ENCODE measurements around the gene AFF3. TPM values are rescaled to one million over a fixed set of nuclear protein-coding genes. Genes with fewer than 3 reads are reported as not detected.

AFF3 gene
- total RNA-seq, 3 donors from 2014 or later = 2.1 to 2.6 (median 2.2) TPM

DNA sequence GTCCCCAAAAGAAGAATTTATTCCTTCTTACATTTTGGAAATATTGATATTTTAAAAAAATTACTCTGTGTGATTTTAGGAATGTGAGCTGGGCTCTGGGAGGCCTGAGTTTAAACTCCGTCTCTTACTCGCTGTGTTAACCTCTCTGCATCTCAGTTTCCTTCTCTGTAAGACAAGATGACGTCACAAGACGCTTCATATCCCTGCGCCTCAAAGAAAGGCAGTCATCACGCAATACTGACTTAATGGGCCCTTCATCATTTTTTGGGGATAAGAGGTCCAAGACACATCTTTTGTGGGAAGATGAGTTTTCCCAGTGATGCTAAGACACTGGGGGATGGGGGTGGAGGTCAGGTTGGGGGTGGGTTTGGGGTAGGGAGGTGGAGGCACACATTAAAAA is 320.4 kb downstream of the AFF3 start:
- H3K36me3 Mint-ChIP-seq (ENCODE audit: insufficient read depth) = no peaks in the 10 kb centered on the region
- no peak for DNase-seq
- H3K27me3 Mint-ChIP-seq (ENCODE audit: low read depth) = no peaks in the 10 kb centered on the region
- no peak for ATAC-seq
- H3K4me1 Mint-ChIP-seq (ENCODE audit: low read depth) = peaks cover under 1% of the 10 kb centered on the region
- no peak overlapping the region for H3K4me3 Mint-ChIP-seq
- H3K9me3 Mint-ChIP-seq = no peaks in the 10 kb centered on the region

DNA sequence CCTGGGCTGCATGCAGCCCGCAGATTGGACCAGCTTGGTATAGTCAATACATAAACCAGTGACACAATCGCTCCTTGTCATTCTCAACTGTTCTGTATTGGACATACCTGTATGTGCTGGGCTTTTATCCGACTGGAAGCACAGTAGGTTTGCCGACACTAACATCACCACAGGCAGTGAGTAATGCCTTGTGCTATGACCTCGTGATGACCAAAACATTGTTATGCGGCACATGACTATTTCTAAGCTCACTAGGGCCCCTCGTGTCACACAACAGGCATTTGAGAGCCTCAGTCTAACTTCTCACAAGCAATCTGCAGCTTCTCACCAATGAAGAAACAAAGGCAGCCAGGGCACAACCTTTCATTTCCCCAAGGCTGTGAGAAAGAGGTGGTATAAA is 320.8 kb downstream of the AFF3 start:
- no peak for DNase-seq
- Mint-ChIP-seq H3K4me3 (no peak overlapping the region), H3K27me3 (ENCODE audit: low read depth) (no peaks in the 10 kb centered on the region), H3K4me1 (ENCODE audit: low read depth) (no peaks in the 10 kb centered on the region), H3K9me3 (no peaks in the 10 kb centered on the region), H3K36me3 (ENCODE audit: insufficient read depth) (no peaks in the 10 kb centered on the region)
- ATAC-seq = no peak

DNA sequence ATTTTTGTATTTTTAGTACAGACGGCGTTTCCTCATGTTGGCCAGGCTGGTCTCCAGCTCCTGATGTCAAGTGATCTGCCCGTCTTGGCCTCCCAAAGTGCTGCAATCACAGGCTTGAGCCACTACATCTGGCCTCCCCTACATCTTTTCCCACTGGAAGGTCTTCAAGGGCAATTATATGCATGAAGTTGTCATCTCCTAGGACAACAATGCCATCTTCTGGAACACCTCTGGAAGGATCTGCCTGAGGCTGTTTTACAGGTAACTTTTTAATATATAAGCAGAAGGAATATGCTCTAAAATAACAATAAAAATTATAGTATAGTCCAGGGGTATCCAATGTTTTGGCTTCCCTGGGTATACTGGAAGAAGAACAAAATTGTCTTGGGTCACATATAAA is 321.4 kb downstream of the AFF3 start:
- no peak overlapping the region for H3K4me3 Mint-ChIP-seq

DNA sequence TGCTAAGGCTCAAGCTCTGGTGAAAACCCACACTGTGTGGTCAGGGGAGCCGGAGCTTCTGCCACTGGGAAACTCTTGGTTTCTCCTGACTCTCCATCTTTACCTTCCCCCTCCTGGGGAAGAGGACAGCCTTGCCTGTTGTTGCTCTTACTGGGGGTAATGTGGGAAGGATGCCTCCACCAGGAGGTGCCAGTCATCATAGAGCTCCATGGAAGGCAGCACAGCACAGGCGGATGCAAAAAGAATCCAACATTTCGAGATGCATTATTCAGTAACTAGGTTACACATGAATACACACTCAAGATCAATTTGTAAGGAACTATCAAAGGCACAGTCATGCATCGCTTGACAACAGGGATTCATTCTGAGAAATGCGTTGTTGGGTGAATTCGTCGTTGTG is 322.6 kb downstream of the AFF3 start:
- peaks cover 6% of the 10 kb centered on the region for H3K9me3 Mint-ChIP-seq
- H3K27me3 Mint-ChIP-seq (ENCODE audit: low read depth) = no peaks in the 10 kb centered on the region
- H3K4me3 Mint-ChIP-seq = no peak overlapping the region
- DNase-seq (no peak), ATAC-seq (no peak)
- no peaks in the 10 kb centered on the region for H3K4me1 Mint-ChIP-seq (ENCODE audit: low read depth)
- no peaks in the 10 kb centered on the region for H3K36me3 Mint-ChIP-seq (ENCODE audit: insufficient read depth)

More for the DNA sequence above, 321.4 kb downstream of the AFF3 start:
- DNase-seq (no peak), ATAC-seq (no peak)
- Mint-ChIP-seq H3K27me3 (ENCODE audit: low read depth) (no peaks in the 10 kb centered on the region), H3K9me3 (peaks cover 2% of the 10 kb centered on the region), H3K36me3 (ENCODE audit: insufficient read depth) (no peaks in the 10 kb centered on the region), H3K4me1 (ENCODE audit: low read depth) (no peaks in the 10 kb centered on the region)

DNA sequence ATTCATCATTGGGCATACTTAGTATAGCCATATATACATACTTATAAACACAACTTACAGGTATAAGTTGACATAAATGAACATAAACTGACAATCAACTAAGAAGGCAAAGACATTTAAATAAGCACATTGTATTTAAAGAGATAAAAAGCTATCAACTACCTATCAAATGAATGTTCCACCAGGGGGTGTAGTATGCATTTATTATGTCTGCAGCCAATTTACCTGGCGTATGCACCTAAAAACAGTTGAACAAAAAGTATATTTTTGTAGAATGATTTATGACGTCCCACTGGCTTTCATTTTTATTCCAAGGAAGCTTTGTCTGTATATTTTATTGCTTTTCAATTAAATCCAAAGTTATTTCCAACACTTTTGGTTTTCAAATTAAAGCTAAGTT is 323.5 kb downstream of the AFF3 start:
- Mint-ChIP-seq H3K4me3 (no peak overlapping the region), H3K4me1 (ENCODE audit: low read depth) (no peaks in the 10 kb centered on the region), H3K36me3 (ENCODE audit: insufficient read depth) (no peaks in the 10 kb centered on the region), H3K27me3 (ENCODE audit: low read depth) (no peaks in the 10 kb centered on the region), H3K9me3 (peaks cover 6% of the 10 kb centered on the region)
- DNase-seq (no peak), ATAC-seq (no peak)

DNA sequence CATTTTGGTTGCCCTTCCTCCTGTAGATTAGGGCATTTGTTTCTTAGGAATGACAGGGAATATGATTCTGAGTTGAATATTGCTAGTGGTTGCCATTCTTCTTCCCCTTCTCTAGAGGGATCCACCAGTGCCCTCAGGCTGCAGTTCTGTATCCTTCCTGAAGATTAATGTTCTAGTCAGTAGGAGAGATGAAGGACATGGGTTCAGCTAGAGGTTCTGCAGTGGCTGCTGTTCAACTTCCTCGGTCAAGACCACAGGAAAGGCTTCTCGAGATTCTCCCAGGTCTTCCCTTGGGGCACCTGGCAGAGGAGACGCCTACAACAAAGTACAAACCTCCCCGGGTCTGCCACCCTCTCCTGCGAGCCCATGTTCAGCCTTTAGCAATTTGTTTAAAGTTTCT is 325.5 kb downstream of the AFF3 start:
- ATAC-seq (no peak), DNase-seq (no peak)
- H3K27me3 Mint-ChIP-seq (ENCODE audit: low read depth) = no peaks in the 10 kb centered on the region
- H3K4me1 Mint-ChIP-seq (ENCODE audit: low read depth) = no peaks in the 10 kb centered on the region
- no peak overlapping the region for H3K4me3 Mint-ChIP-seq
- H3K9me3 Mint-ChIP-seq = peaks cover 6% of the 10 kb centered on the region
- H3K36me3 Mint-ChIP-seq (ENCODE audit: insufficient read depth) = no peaks in the 10 kb centered on the region

DNA sequence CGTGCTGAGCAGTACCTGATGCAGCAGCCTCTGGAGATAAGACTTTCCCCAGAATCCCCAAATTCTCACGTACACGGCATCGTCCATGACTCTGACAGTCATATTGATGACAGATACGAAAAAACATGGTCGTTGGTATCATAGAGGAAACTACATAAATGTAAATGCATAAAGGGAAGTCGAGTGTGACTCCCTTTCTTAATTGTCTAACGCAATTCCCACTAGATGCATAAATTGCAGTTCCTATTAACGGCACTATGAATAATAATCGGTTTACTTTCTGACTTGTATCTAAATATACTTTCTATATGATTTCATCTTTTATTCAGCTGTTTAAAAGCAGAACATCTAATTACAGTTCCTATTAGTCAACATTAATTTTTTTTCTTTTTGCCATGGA is 330.0 kb downstream of the AFF3 start:
- Mint-ChIP-seq H3K4me1 (ENCODE audit: low read depth) (no peaks in the 10 kb centered on the region), H3K36me3 (ENCODE audit: insufficient read depth) (no peaks in the 10 kb centered on the region), H3K4me3 (no peak overlapping the region), H3K9me3 (peaks cover 6% of the 10 kb centered on the region), H3K27me3 (ENCODE audit: low read depth) (peaks cover 2% of the 10 kb centered on the region)
- no peak for ATAC-seq
- DNase-seq = no peak

DNA sequence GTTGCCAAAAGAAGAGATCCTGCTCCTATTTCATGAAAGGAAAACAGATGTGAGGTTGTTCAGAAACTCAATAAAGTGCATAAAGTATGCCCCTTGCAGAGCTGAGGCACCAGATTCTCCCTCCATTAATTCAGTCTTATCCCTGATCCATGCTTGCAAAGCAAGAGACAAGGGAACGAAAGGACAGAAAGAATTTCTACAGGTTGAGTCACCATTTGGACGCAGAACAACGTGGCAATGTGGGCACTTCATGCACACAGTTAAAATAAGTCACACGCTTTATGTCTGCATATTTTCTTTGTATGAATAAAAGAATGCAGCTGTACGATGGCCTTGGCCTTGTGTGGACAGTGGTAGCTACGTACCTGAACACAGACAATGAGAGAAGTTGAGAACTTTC is 330.8 kb downstream of the AFF3 start:
- no peak for DNase-seq
- no peak for ATAC-seq
- Mint-ChIP-seq H3K27me3 (ENCODE audit: low read depth) (peaks cover 2% of the 10 kb centered on the region), H3K4me1 (ENCODE audit: low read depth) (no peaks in the 10 kb centered on the region), H3K36me3 (ENCODE audit: insufficient read depth) (no peaks in the 10 kb centered on the region), H3K4me3 (no peak overlapping the region), H3K9me3 (peaks cover 6% of the 10 kb centered on the region)

DNA sequence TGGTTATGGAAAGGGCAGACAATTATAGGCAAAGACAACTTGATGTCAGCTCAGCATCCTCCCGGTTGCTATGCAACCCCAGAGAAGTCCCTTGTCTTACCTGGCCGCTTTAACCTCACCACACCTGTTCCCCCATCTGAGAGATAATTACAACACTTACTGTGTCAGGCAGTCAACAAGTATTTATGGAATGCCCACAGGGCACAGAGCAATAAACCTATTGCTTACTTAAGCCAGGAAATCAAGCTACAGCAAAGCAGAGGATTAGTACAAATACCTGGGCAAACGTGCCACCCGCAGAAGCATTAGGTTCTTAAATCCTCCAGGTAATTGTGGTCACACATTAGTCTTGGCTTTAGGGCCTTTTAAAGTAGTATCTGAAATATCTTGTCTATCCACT is 332.2 kb downstream of the AFF3 start:
- Mint-ChIP-seq H3K27me3 (ENCODE audit: low read depth) (peaks cover 2% of the 10 kb centered on the region), H3K9me3 (no peaks in the 10 kb centered on the region), H3K36me3 (ENCODE audit: insufficient read depth) (no peaks in the 10 kb centered on the region), H3K4me1 (ENCODE audit: low read depth) (no peaks in the 10 kb centered on the region), H3K4me3 (no peak overlapping the region)
- DNase-seq (no peak), ATAC-seq (no peak)

DNA sequence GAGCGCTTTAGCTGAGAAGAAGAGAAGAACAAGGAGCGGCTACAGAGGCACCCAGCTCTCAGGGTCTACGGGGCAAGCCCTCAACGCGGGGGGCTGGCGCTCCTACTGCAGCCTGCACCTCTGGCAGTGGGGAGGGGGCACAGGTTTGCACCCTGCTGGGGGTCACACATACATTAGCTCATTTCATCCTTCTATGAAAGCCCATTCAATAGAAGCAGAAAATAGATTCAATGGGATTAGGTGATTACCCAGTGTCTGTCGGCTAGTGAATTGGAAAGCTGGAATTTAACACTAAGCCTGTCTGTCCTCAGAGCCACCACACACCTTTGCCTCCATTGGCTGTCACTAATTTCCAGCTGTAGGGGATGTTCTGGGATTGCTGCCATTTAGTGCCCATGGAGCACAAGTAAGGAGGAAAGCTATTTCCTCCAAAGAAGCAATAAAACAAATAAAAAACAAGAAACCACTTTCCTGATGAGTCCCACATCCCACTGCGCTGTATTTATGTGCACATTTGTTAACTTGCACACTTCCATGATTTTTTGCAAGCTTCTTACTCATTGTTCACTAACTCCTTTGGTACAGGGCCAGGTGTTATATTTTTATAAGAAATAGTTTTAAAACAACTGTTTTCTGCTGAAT is 333.0 kb downstream of the AFF3 start:
- H3K4me3 Mint-ChIP-seq = no peak overlapping the region
- peaks cover 2% of the 10 kb centered on the region for H3K27me3 Mint-ChIP-seq (ENCODE audit: low read depth)
- H3K36me3 Mint-ChIP-seq (ENCODE audit: insufficient read depth) = no peaks in the 10 kb centered on the region
- DNase-seq = no peak
- no peaks in the 10 kb centered on the region for H3K9me3 Mint-ChIP-seq
- no peak for ATAC-seq
- H3K4me1 Mint-ChIP-seq (ENCODE audit: low read depth) = no peaks in the 10 kb centered on the region

DNA sequence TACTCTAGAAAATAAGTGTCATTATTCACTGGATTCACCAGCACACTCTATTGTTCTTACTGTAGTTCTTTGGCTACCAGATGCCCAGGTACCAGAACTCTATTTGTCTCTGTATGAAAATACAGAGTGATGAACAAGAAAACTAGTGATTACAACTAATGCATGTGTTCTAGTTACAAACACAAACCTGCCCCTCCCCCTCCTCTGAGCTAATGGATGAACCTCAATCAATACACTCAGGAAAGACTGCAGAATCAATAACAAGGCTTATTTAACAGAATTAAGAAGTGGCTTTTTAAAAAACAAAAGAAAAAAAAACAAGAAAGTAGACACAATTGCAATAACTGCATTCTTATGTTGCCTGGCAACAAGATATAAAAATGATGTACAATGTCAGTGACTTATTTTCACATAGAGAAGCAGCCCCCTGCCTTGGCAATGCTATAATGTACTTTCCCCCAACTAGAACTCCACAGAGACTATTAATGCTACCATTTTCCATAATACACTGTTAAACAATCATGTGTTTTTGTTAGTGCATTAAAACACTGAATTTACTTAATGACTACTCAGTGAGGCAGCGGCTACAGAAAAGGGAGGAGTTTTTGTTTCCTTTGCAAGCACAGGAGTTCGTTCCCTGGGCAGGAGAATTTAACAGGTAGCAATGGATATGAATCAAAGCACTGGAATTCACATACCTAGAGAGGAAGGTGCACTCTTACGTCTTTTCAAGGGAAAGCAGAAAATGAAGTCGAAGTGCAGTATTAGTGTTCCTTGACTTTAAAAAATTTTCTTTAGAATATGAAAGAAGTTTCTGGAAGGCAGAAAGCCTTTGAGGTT is 333.8 kb downstream of the AFF3 start:
- Mint-ChIP-seq H3K36me3 (ENCODE audit: insufficient read depth) (no peaks in the 10 kb centered on the region), H3K27me3 (ENCODE audit: low read depth) (peaks cover 2% of the 10 kb centered on the region)
- ATAC-seq = no peak

DNA sequence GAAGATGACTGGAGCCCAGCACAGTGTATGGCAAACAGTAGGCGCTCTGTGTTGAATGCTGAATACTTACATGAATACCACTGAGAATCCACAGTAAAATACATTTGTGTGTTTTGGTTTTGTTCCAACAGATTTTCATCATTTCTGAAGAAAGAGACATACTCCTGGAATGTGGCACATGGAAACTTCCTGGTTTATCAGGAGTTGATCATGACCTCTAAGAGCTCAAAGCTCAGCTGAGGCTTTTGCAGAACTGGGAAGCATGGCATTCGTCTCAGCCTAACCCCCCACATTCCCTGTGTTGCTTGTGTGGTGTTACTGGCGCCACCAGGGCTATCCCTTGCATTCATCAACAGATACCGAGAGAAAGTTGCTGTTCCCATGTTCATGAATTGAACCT is 335.6 kb downstream of the AFF3 start:
- no peak overlapping the region for H3K4me3 Mint-ChIP-seq
- no peaks in the 10 kb centered on the region for H3K36me3 Mint-ChIP-seq (ENCODE audit: insufficient read depth)
- DNase-seq (no peak), ATAC-seq (no peak)
- H3K4me1 Mint-ChIP-seq (ENCODE audit: low read depth) = peaks cover 2% of the 10 kb centered on the region
- peaks cover 6% of the 10 kb centered on the region for H3K9me3 Mint-ChIP-seq
- H3K27me3 Mint-ChIP-seq (ENCODE audit: low read depth) = peaks cover 6% of the 10 kb centered on the region

More for the DNA sequence above, 333.8 kb downstream of the AFF3 start:
- Mint-ChIP-seq H3K4me3 (no peak overlapping the region), H3K4me1 (ENCODE audit: low read depth) (no peaks in the 10 kb centered on the region), H3K9me3 (no peaks in the 10 kb centered on the region)
- no peak for DNase-seq

DNA sequence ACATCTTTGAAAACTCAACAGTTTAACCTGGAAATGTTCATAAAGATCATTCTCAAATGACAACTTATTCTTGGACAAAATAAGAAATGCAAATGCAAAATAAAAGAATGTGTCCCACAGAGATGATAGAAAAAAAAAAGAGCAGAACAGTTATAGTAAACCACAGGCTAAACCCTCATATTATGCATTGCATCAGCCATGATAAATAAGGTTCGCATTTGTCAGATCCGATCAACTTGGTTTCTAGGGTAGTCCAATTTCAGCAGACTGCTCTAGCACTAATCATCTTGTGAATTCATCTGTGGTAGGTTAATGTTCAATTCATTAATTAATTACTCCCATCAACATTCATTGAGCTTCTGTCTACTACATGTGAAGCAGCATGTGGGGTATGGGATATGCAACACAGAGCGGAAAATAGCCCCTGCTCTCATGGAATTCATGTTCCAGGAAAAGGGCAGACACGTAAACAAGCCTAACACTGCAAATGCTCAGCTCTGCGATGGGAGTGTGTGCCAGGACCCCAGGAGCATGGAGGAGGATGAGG is 336.4 kb downstream of the AFF3 start:
- H3K4me3 Mint-ChIP-seq = no peak overlapping the region
- H3K4me1 Mint-ChIP-seq (ENCODE audit: low read depth) = peaks cover 2% of the 10 kb centered on the region

DNA sequence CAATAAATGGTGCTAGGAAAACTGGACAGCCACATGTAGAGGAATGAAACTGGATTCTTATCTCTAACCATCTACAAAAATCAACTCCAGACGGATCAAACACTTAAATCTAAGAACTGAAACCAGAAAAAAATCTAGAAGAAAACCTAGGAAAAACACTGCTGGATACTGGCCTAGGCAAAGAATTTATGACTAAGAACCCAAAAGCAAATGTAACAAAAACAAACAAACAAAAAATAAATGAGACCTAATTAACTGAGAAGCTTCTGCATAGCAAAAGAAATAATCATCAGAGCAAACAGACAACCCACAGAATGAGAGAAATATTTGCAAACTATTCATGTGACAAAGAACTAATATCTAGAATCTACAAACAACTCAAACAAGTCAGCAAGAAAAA is 338.5 kb downstream of the AFF3 start:
- DNase-seq (no peak), ATAC-seq (no peak)
- Mint-ChIP-seq H3K4me1 (ENCODE audit: low read depth) (peaks cover 2% of the 10 kb centered on the region), H3K4me3 (no peak overlapping the region), H3K36me3 (ENCODE audit: insufficient read depth) (no peaks in the 10 kb centered on the region), H3K9me3 (peaks cover 6% of the 10 kb centered on the region), H3K27me3 (ENCODE audit: low read depth) (peaks cover 6% of the 10 kb centered on the region)

More for the DNA sequence above, 336.4 kb downstream of the AFF3 start:
- peaks cover 6% of the 10 kb centered on the region for H3K9me3 Mint-ChIP-seq
- no peak for ATAC-seq
- peaks cover 6% of the 10 kb centered on the region for H3K27me3 Mint-ChIP-seq (ENCODE audit: low read depth)
- H3K36me3 Mint-ChIP-seq (ENCODE audit: insufficient read depth) = no peaks in the 10 kb centered on the region
- DNase-seq = no peak

DNA sequence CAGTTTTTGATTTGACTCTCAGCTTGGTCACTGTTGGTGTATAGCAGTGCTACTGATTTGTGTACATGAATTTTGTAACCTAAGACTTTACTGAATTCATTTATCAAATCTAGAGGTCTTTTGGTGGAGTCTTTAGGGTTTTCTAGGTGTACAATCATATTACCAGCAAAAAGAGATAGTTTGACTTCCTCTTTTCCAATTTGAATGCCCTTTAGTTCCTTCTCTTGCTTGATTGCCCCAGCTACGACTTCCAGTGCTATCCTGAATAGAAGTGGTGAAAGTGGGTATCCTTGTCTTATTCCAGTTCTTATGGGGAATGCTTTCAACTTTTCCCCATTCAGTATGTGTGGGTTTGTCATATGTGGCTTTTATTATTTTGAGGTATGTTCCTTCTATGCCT is 339.7 kb downstream of the AFF3 start:
- H3K36me3 Mint-ChIP-seq (ENCODE audit: insufficient read depth) = no peaks in the 10 kb centered on the region
- ATAC-seq = no peak

More for the DNA sequence above, 339.7 kb downstream of the AFF3 start:
- peaks cover 4% of the 10 kb centered on the region for H3K27me3 Mint-ChIP-seq (ENCODE audit: low read depth)
- H3K4me1 Mint-ChIP-seq (ENCODE audit: low read depth) = peaks cover 2% of the 10 kb centered on the region
- H3K4me3 Mint-ChIP-seq = no peak overlapping the region
- peaks cover 10% of the 10 kb centered on the region for H3K9me3 Mint-ChIP-seq
- DNase-seq = no peak
